Naive B cell (primary cell): ENCODE data around the gene HSPH1. TPM values are rescaled to one million over a fixed set of nuclear protein-coding genes. Genes with fewer than 3 reads are reported as not detected.
A peak's percentile ranks its signal among the peaks of the same experiment; 100 is the strongest.
"Not testable (repeated sequence)": the region's sequence is repeated elsewhere in the genome, so short reads cannot be mapped to it uniquely, and the experiment has no call there.

Experiments used
- ATAC-seq, 2 donors: fragments of 150-1000 bp; cut with Tn5 transposase; 2 replicates each; pipeline ENCODE4 v1.10.0; 2021; ENCODE audit warnings: low read depth in 2 of 2, mild to moderate bottlenecking in 2 of 2, moderate library complexity in 2 of 2
- DNase-seq: peaks from one replicate; pipeline ENCODE4 v3.0.0; 2022
- H3K27ac Mint-ChIP-seq, 6 donors: one replicate each; pipeline ENCODE4 v1.8.0; 2020 to 2022; ENCODE audit warnings: mild to moderate bottlenecking in 6 of 6, mixed read lengths in 6 of 6, moderate library complexity in 5 of 6, inconsistent platforms in 2 of 6
- H3K27me3 Mint-ChIP-seq, 3 donors: one replicate each; pipeline ENCODE4 v1.8.0; 2021 to 2022; ENCODE audit warnings: mixed read lengths in 3 of 3, mild to moderate bottlenecking in 1 of 3
- H3K36me3 Mint-ChIP-seq, 2 donors: one replicate each; pipeline ENCODE4 v1.8.0; 2020 to 2022; ENCODE audit warnings: mixed read lengths in 2 of 2, inconsistent platforms in 1 of 2, mild to moderate bottlenecking in 1 of 2
- H3K4me1 Mint-ChIP-seq, 3 donors: one replicate each; pipeline ENCODE4 v1.8.0; 2020 to 2022; ENCODE audit warnings: mixed read lengths in 3 of 3, inconsistent platforms in 1 of 3, mild to moderate bottlenecking in 1 of 3, moderate library complexity in 1 of 3
- H3K4me3 Mint-ChIP-seq, 8 donors: one replicate each; pipeline ENCODE4 v1.8.0; 2020 to 2022; ENCODE audit warnings: mild to moderate bottlenecking in 8 of 8, mixed read lengths in 8 of 8, moderate library complexity in 8 of 8, inconsistent platforms in 2 of 8
- H3K9me3 Mint-ChIP-seq, 7 donors: one replicate each; pipeline ENCODE4 v1.8.0; 2020 to 2022; ENCODE audit warnings: mixed read lengths in 7 of 7, mild to moderate bottlenecking in 5 of 7, inconsistent platforms in 2 of 7, moderate library complexity in 1 of 7
- polyA plus RNA-seq, 6 donors: library from polyadenylated mRNA; unstranded; fragments of 300-500 nt; fragmentation: Illumina TruSeq; gene quantifications; one replicate each; pipeline ENCODE4 v1.2.3, GENCODE V29; 2021; ENCODE audit warnings: low read depth in 6 of 6

The HSPH1 gene
- polyA plus RNA-seq, 6 donors from 2014 or later: 24.3 to 43.1 (median 31.4) TPM

- Mint-ChIP-seq H3K27ac (no peak overlapping the region), H3K27me3 (peaks cover 0 to 4% (median 0%) of the 10 kb centered on the region in 3 donors), H3K9me3 (peaks cover 0 to 1% (median 0%) of the 10 kb centered on the region in 7 donors), H3K4me3 (no peak overlapping the region), H3K4me1 (peaks cover 0 to 8% (median 4%) of the 10 kb centered on the region in 3 donors), H3K36me3 (peaks cover 0 to 9% of the 10 kb centered on the region in 2 donors)
- ATAC-seq (no peak), DNase-seq (no peak)
Measured at GRCh38 chr13:31195616-31196015, 33.9 kb upstream of the HSPH1 start.

DNA sequence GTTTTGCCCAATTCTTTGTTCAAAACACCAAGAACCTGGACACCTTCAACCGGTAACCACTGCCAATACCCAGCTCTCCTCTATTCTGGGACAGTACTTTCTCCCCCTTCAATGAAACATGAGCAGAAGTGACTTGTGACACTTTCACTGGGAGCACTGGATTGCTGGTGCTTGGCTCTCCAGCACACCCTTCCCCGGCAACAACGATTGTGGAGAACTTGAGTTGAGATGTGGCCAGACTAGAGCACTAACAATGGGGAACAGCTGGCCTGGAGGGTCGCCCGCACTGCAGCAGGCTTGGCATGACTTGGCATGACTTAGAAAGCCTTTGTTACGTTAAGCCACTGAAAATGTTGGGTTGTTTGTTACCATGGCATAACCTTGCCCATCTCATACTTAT lies 30.6 kb upstream of the HSPH1 start:
- Mint-ChIP-seq H3K27ac (no peak overlapping the region), H3K27me3 (peaks cover 0 to 13% (median 4%) of the 10 kb centered on the region in 3 donors), H3K4me3 (no peak overlapping the region), H3K9me3 (peaks cover 0 to 4% (median 1%) of the 10 kb centered on the region in 7 donors), H3K4me1 (peaks cover 0 to 4% (median 0%) of the 10 kb centered on the region in 3 donors), H3K36me3 (peaks cover 0 to 9% of the 10 kb centered on the region in 2 donors)
- ATAC-seq (no peak), DNase-seq (no peak)

GRCh38 chr13:31191748-31192147 lies 30.0 kb upstream of the HSPH1 start:
- ATAC-seq (no peak), DNase-seq (no peak)
- Mint-ChIP-seq H3K9me3 (peaks cover 0 to 4% (median 2%) of the 10 kb centered on the region in 7 donors), H3K27me3 (peaks cover 0 to 16% (median 4%) of the 10 kb centered on the region in 3 donors), H3K4me1 (peaks cover 0 to 4% (median 0%) of the 10 kb centered on the region in 3 donors), H3K4me3 (no peak overlapping the region), H3K27ac (no peak overlapping the region), H3K36me3 (peaks cover 0 to 9% of the 10 kb centered on the region in 2 donors)

- Mint-ChIP-seq H3K27me3 (peaks cover 0 to 15% (median 0%) of the 10 kb centered on the region in 3 donors), H3K4me3 (no peak overlapping the region), H3K27ac (no peak overlapping the region)
Measured at GRCh38 chr13:31184981-31185645, 23.4 kb upstream of the HSPH1 start.

GRCh38 chr13:31184451-31184850 lies 22.7 kb upstream of the HSPH1 start:
- no peaks in the 10 kb centered on the region for H3K4me1 Mint-ChIP-seq
- no peaks in the 10 kb centered on the region for H3K36me3 Mint-ChIP-seq
- ATAC-seq (no peak), DNase-seq (no peak)
- no peak overlapping the region for H3K4me3 Mint-ChIP-seq
- peaks cover 0 to 4% (median 2%) of the 10 kb centered on the region in 7 donors for H3K9me3 Mint-ChIP-seq
- H3K27ac Mint-ChIP-seq: no peak overlapping the region
- H3K27me3 Mint-ChIP-seq: peaks cover 0 to 8% (median 0%) of the 10 kb centered on the region in 3 donors

More at GRCh38 chr13:31184981-31185645, 23.4 kb upstream of the HSPH1 start:
- Mint-ChIP-seq H3K9me3 (peaks cover 0 to 4% (median 2%) of the 10 kb centered on the region in 7 donors), H3K4me1 (no peaks in the 10 kb centered on the region), H3K36me3 (no peaks in the 10 kb centered on the region)
- ATAC-seq: no peak
- DNase-seq: no peak

DNA sequence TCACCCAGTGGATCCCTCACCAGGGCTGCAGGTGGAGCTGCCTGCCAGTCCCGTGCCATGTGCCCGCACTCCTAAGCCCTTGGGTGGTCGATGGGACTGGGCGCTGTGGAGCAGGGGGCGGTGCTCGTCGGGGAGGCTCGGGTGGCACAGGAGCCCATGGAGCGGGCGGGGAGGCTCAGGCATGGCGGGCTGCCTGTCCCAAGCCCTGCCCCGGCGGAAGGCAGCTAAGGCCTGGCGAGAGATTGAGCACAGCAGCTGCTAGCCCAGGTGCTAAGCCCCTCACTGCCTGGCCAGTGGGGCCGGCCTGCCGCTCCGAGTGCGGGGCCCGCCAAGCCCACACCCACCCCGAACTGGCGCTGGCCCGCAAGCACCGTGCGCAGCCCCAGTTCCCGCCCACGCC lies 21.3 kb upstream of the HSPH1 start:
- no peak for DNase-seq
- Mint-ChIP-seq H3K9me3 (peaks cover 0 to 6% (median 0%) of the 10 kb centered on the region in 7 donors), H3K27ac (no peak overlapping the region), H3K4me1 (no peaks in the 10 kb centered on the region), H3K27me3 (peaks cover 0 to 6% (median 0%) of the 10 kb centered on the region in 3 donors), H3K4me3 (no peak overlapping the region), H3K36me3 (no peaks in the 10 kb centered on the region)
- ATAC-seq: no peak

- no peak overlapping the region for H3K4me3 Mint-ChIP-seq
- no peak for ATAC-seq
- H3K4me1 Mint-ChIP-seq: no peaks in the 10 kb centered on the region
- peaks cover 3 to 12% (median 6%) of the 10 kb centered on the region in 7 donors for H3K9me3 Mint-ChIP-seq
- DNase-seq: no peak
- H3K27me3 Mint-ChIP-seq: peaks cover 0 to 4% (median 0%) of the 10 kb centered on the region in 3 donors
- H3K36me3 Mint-ChIP-seq: peaks cover 0 to 9% of the 10 kb centered on the region in 2 donors
- no peak overlapping the region for H3K27ac Mint-ChIP-seq
Measured at GRCh38 chr13:31179754-31180153, 18.1 kb upstream of the HSPH1 start.

DNA sequence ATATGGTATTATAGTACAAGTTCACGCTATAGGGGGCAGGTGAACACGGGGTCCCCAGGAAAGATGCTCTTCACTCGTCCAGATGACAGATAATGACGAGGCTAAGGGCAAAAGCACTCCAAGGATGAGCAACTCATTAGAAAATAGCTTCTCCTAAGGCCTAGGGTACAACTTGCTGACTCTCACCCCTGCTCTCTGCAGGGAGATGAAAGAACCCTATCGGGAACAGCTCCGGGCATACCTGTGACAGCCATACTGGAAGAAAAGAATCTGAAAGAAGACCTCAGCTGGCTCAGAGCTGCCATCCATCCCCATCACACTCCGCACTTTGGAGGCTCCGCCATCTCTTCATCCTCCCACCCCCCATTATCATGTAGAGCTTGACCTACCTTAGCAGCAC lies 17.5 kb upstream of the HSPH1 start:
- ATAC-seq (no peak), DNase-seq (no peak)
- Mint-ChIP-seq H3K27me3 (peaks cover 0 to 8% (median 0%) of the 10 kb centered on the region in 3 donors), H3K27ac (no peak overlapping the region), H3K4me1 (no peaks in the 10 kb centered on the region), H3K36me3 (peaks cover 0 to 9% of the 10 kb centered on the region in 2 donors), H3K9me3 (peaks cover 3 to 12% (median 6%) of the 10 kb centered on the region in 7 donors), H3K4me3 (no peak overlapping the region)

- not testable (repeated sequence) for H3K27ac Mint-ChIP-seq, ATAC-seq, H3K4me1 Mint-ChIP-seq, H3K4me3 Mint-ChIP-seq, DNase-seq, H3K36me3 Mint-ChIP-seq
- H3K27me3 Mint-ChIP-seq: peaks cover 6 to 17% (median 9%) of the 10 kb centered on the region in 3 donors
- H3K9me3 Mint-ChIP-seq: peaks cover 3 to 12% (median 6%) of the 10 kb centered on the region in 7 donors
Measured at GRCh38 chr13:31177813-31178495, 16.2 kb upstream of the HSPH1 start.

- Mint-ChIP-seq H3K27me3 (peaks cover 16 to 26% (median 19%) of the 10 kb centered on the region in 3 donors), H3K4me1 (no peaks in the 10 kb centered on the region), H3K9me3 (peaks cover 3 to 12% (median 6%) of the 10 kb centered on the region in 7 donors), H3K27ac (peak overlapping the region in 1 of 6 donors; percentile 59), H3K36me3 (peaks cover 0 to 9% of the 10 kb centered on the region in 2 donors), H3K4me3 (no peak overlapping the region)
- ATAC-seq (no peak), DNase-seq (no peak)
Measured at GRCh38 chr13:31175847-31176532, 14.3 kb upstream of the HSPH1 start.

GRCh38 chr13:31174018-31174417 lies 12.3 kb upstream of the HSPH1 start:
- H3K4me1 Mint-ChIP-seq: no peaks in the 10 kb centered on the region
- no peak for DNase-seq
- no peak for ATAC-seq
- H3K4me3 Mint-ChIP-seq: no peak overlapping the region
- H3K27me3 Mint-ChIP-seq: peaks cover 16 to 37% (median 34%) of the 10 kb centered on the region in 3 donors
- H3K36me3 Mint-ChIP-seq: peaks cover 0 to 9% of the 10 kb centered on the region in 2 donors
- H3K27ac Mint-ChIP-seq: peak overlapping the region in 1 of 6 donors; percentile 23
- H3K9me3 Mint-ChIP-seq: peaks cover 3 to 12% (median 6%) of the 10 kb centered on the region in 7 donors

- Mint-ChIP-seq H3K4me3 (no peak overlapping the region), H3K4me1 (no peaks in the 10 kb centered on the region), H3K27me3 (peaks cover 16 to 43% (median 42%) of the 10 kb centered on the region in 3 donors), H3K9me3 (peaks cover 0 to 6% (median 4%) of the 10 kb centered on the region in 7 donors), H3K27ac (no peak overlapping the region), H3K36me3 (peaks cover 0 to 7% of the 10 kb centered on the region in 2 donors)
- DNase-seq (no peak), ATAC-seq (no peak)
Measured at GRCh38 chr13:31172535-31172934, 10.8 kb upstream of the HSPH1 start.

DNA sequence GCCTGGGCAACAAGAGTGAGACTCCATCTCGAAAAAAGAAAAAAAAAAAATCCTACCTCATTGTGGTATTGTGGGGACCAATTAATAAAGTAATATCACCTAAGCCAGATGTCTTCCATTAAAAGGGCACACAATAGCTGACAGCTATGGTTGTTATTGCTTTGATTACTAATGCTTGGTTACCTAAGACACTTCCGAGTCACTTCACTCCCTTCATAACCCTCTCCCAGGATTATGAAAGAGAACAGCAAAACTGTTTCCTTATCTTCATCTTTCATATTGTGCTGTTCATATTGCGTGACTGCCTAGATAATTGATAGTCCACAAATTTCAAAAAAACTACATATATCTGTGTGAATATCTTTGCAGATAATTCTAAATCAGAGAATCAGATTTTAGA lies 10.3 kb upstream of the HSPH1 start:
- Mint-ChIP-seq H3K4me3 (no peak overlapping the region), H3K27ac (no peak overlapping the region), H3K4me1 (no peaks in the 10 kb centered on the region), H3K27me3 (peaks cover 16 to 43% (median 42%) of the 10 kb centered on the region in 3 donors), H3K9me3 (peaks cover 0 to under 1% (median 0%) of the 10 kb centered on the region in 7 donors), H3K36me3 (peaks cover 0 to 2% of the 10 kb centered on the region in 2 donors)
- ATAC-seq (no peak), DNase-seq (no peak)
